ENCODE data around the gene NAALADL2.

DNA sequence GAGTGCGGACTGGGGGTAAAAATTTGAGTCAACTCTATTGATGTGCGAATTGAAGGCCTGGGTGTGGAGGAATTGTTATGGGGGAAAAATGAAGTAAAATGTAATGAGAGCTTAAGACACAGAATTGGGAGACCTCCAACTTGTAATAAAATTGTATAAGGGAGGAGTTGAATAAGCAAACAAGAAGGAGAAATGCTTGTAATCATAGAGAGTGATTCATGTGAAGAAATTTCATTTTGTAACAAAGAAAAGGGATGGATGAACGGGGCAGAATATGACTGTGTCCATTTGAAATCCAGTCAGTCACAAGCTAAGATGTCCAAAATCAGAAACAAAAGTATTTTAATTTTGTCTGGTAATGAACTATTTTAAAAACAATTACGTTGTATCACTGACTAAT lies 552.3 kb downstream of the NAALADL2 start:
- no peak for TF ChIP-seq POLR2A (IDR thresholded peaks at IDR 0.05; ENCODE audit: low read length)
- no peak for TF ChIP-seq GATA1 (IDR thresholded peaks at IDR 0.05; ENCODE audit: low read depth, low read length)

Measured in erythroblast (primary cell).